HG03108 (cell line): ENCODE data around the gene SPANXB1.
"Not testable (repeated sequence)": the region's sequence is repeated elsewhere in the genome, so short reads cannot be mapped to it uniquely, and the experiment has no call there.

Source experiments
- ATAC-seq: cut with Tn5 transposase; IDR thresholded peaks from one replicate; pipeline ENCODE4 v1.9.1; 2021; ENCODE audit warnings: moderate library complexity; ENCODE audit not compliant: unreplicated experiment

Gene SPANXB1, protein sequence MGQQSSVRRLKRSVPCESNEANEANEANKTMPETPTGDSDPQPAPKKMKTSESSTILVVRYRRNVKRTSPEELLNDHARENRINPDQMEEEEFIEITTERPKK

DNA sequence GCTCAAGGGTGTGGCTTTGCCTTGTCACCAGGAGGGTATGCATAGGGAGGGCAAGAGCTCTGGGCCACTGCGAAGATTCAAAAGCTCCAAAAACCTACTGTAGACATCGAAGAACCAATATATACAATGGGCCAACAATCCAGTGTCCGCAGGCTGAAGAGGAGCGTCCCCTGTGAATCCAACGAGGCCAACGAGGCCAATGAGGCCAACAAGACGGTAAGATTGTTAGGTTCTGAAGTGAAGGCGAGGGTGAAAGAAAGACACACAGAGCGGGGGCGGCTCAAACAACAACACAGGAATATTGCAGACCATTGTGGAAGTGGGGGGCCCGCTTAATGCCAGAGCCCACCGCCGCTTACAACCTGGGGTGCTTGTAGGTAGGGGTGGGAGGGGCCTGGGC is at the start of gene SPANXB1:
Gene SPANXB1 (plus strand): TSS at position 27 of the 400 bp plus-strand sequence. CDS start 100 bp downstream, at position 127.
- not testable (repeated sequence) for ATAC-seq

DNA sequence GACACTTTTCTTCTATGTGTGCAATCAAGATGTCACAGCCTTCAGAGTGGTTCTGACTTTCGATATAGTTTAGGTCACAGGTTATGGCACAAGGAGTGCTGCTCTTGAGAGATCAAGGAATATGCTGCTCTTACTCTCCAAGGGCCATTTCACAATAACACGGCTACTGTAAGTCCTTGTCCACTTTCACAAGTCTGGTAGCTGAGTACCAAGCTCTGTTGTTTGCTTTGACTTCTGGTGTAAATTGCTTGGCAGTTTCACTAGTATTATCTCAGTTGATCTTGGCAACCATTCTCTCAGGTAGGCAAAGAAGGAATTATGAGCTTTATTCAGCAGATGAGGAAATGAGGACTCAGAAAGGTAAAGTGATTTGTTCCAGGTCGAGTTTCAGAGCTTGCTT is 35.4 kb upstream of the SPANXB1 start:
- no peak for ATAC-seq

DNA sequence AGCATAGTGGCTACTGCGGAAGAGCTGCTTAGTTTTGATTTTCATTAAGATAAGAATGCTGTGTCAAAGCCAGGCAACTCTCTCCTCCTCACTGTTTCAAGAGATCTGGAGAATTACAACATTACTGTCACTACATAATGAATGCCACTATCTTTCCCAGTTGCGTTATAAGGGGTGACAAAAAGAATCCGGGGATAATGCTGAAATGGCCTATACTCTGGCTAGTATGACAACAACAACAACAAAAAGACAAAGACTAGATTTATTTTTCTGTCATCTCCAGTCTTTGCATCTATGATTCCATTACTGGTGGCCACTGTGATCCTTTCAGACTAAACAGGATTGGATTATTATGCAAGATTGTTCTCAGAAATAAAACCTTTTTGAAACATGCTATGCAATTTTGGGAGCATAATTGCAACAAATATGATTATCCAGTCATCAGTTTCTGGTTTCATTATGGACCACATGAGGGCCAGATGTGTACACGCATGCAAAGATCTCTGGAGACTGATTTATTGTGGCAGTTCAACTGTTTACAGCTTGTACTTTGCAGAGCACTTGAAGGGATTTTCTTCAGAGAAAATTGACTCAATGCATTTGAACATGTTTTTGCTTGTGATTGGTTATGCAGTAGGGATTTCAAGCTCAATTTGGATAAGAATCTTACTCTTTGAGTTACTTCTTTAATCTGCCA is 31.1 kb upstream of the SPANXB1 start:
- no peak for ATAC-seq

DNA sequence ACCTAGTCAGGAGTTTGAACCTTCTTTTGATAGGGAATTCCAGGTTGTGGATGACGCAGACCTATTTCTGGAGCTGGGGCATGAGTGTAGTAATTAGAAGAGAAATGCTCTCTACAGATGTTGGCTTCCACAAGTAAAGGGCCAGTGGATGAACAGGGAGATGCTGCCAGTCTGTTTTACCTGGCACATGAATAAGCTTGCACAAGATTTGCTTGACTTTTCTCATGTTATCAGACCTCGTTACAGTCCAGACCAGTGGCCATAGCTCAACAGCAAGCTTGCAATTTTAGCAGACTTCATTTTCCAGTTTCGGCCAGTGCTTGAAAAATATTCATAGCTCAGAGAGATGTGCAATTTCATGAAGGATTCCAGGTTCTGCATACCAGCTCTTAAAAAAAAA is 26.9 kb upstream of the SPANXB1 start:
- no peak for ATAC-seq

DNA sequence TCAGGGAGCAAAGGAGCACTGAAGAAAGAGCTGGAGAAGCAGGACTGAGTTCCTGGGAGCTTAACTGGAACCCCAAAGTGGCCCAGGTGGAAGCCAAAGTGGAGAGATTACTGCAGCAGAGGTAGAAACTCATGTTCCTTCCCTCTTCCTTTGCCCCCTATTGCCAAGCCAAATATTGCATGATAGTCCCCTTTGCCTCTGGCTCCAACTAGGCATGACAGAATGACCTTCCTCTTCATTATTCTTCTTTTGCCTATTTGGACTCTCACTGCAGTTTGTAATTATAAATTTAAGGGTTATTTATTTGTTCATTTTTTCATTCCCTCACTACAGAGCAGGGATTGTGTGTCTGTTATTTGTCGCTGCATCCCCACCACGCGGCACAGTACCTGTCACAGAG is 22.1 kb upstream of the SPANXB1 start:
- ATAC-seq: no peak

DNA sequence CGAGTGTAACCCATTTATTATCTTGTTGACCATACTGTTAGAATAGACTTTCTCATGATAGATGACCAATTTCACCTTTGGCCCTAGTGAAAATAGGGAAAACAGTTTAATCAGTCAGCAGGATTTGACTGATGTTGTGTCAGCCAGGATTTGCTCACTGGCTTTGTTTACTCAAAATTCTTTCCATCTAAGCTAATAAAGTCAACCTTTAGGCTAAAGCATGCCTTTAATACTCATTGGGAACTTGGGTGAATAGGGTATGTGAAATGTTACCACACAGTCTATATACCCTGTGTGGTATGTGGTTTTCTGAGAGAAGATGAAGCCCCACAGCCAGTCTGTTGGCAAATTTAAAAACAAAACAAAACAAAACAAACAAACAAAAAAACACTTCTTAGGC is 18.7 kb upstream of the SPANXB1 start:
- ATAC-seq: no peak

DNA sequence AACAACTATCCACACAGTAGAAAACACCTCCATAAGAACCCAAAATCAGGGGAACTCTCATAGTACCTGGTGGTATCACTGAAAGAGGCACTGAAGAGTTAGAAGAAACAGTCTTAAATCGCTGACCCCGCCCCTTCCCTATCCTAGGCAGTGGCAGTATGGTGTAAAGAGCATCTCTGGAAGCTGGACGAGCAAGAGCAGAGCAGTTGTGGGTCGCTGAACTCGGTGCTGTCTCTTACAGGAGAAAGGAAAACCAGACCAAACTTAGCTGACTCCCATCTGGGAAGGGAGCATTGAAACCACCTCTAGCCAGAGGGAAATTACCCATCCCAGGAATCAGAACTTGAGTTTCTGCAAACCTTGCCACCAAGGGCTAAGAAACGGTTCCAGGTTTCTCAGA is 2.8 kb downstream of the SPANXB1 start:
- not testable (repeated sequence) for ATAC-seq

DNA sequence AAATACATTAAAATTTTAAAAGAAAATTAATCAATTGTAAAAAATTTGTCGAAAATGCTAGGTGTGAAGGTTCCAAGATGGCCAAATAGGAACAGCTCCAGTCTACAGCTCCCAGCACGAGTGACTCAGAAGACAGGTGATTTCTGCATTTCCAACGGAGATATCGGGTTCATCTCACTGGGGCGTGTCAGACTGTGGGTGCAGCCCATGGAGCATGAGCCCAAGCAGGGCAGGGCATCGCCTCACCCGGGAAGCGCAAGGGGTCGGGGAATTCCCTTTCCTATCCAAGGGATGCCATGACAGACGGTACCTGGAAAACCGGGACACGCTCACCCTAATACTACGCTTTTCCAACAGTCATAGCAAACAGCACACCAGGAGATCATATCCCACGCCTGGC is 41.9 kb downstream of the SPANXB1 start:
- ATAC-seq: not testable (repeated sequence)

DNA sequence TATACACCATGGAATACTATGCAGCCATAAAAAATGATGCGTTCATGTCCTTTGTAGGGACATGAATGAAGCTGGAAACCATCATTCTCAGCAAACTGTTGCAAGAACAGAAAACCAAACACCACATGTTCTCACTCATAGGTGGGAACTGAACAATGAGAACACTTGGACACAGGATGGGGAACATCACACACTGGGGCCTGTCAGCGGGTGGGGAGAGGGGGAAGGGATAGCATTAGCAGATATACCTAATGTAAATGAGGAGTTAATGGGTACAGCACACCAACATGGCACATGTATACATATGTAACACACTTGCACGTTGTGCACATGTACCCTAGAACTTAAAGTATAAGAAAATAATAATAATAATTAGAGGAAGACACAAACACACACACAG is 47.5 kb downstream of the SPANXB1 start:
- ATAC-seq: not testable (repeated sequence)

DNA sequence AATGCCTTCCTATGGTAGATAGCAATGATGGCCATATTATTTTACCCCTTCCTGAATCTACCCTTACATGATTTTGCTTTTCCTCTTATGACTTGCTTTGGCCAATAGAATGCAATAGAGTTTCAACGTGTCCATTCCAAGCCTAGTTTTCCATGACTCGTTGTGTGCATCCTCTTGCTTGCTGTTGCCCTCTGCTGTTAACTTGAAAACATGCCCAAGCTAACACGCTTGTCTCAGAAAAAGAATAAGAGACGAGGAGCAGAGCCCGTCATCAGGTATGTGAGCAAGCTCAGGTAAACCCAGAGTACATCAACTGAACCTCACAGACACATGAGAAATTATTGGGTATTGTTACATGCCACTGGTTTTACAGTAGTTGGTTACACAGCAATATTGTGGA is 49.7 kb downstream of the SPANXB1 start:
- not testable (repeated sequence) for ATAC-seq
